HG03439 (cell line): ENCODE data around the gene FOXS1.
"Not testable (repeated sequence)": the region's sequence is repeated elsewhere in the genome, so short reads cannot be mapped to it uniquely, and the experiment has no call there.

Experiments used
- ATAC-seq: cut with Tn5 transposase; IDR thresholded peaks from one replicate; pipeline ENCODE4 v1.9.1; 2021; ENCODE audit warnings: mild to moderate bottlenecking, moderate library complexity; ENCODE audit not compliant: unreplicated experiment

The FOXS1 gene

DNA sequence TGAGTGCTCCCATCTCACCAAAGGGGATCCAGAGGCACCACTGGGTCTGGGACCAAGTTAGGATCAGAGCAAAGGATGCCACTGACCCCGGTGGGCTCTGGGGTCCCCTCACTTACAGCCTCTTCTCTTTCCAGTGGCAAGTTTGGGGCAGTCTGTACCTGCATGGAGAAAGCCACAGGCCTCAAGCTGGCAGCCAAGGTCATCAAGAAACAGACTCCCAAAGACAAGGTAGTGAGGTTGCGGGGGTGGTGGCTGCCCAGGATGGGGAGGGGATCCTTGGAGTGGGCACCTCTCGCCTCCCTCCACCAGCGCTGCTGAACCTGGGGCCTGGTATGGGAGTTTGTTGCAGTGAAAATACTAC, 21.3 kb downstream of the FOXS1 start:
- no peak for ATAC-seq

DNA sequence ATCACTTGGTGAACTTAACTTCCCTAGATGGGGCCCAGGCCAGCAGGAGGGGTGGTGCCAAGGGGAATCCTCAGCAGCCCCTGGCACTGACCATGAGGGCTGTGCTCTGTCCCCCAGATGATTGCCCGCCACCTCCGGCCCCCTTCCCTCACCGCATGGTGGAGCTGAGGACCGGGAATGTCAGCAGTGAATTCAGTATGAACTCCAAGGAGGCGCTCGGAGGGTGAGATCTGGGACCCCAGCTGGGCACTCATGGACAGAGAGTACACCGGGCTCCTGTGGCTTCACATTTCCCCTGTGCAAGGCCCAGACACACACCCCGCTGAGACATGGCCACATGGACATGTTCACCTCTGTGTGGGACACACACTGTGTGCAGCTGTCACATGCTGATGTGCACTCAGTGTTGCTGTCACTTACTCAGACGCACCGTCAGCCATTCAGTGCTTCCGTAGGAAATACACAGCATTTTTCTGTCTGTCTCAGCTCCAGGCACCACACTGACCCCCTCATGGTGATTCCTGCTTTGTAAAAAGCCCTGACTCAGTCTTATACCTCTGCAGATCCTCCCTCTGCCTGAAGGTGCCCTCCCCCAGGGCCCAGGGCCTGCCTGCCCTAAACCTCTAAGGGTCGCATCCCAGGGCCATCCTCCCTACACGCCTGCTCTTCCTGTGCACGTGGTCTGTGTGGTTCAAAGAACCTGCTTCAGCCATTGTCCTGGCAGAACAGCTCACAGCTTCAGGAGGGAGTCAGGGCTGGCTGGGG, 21.9 kb downstream of the FOXS1 start:
- ATAC-seq = no peak

DNA sequence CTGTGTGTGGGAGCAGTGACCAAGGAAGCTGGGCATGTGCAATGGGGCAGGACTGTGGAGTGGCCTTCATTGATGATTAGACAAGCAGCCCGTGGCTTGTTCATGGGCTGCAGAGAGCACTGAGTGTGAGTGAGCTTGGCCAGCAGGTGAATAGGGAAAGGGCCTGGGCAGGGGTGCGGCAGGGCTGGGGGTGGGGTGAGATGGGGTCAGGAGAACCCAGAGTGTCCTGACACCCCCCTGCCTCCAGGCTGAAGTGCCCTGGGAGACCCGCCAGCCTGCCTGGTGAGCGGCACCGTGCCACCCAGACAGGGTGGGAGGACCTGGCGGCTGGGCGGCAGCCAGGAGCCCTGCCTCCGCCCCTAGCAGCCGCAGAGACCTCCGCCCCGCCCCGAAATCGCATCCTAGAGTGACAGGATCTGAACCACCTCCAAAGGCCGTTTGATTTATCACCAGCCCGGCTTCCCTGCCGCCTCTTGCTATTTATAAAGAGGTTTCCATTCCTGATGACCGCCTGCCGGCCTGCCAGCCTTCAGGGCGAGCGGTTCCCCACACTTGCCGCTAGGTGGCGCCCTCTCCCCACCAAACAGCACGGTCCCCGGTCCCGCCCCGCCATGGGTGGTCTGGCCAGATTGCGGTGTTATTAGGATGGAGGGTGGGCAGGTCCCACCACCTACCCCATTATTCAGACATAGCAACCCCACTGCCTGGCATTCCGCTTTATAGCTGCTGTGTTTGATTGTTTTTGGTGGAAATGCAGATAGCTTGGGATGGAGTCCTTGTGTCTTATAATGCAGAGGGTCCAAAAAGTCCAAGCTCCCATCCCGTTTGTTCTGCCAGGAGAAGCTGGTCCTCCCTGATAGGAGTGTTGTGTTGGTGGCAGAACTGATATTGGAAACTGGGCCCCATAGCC, 22.7 kb downstream of the FOXS1 start:
- ATAC-seq = no peak

DNA sequence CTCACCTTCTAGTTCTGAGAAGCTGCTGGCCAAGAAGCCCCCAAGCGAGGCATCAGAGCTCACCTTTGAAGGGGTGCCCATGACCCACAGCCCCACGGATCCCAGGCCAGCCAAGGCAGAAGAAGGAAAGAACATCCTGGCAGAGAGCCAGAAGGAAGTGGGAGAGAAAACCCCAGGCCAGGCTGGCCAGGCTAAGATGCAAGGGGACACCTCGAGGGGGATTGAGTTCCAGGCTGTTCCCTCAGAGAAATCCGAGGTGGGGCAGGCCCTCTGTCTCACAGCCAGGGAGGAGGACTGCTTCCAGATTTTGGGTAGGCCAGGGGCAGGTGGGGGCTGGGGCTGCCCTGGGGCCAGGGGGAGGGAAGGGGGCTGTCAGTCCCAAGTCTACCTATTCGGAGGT, 24.0 kb downstream of the FOXS1 start:
- no peak for ATAC-seq

DNA sequence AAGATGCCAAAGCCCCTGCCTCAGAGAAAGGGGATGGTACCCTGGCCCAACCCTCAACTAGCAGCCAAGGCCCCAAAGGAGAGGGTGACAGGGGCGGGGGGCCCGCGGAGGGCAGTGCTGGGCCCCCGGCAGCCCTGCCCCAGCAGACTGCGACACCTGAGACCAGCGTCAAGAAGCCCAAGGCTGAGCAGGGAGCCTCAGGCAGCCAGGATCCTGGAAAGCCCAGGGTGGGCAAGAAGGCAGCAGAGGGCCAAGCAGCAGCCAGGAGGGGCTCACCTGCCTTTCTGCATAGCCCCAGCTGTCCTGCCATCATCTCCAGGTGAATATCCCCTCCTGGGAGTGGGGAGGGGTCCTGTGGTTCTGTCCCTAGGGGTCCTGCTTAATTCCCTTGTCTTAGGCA, 25.2 kb downstream of the FOXS1 start:
- ATAC-seq = no peak

DNA sequence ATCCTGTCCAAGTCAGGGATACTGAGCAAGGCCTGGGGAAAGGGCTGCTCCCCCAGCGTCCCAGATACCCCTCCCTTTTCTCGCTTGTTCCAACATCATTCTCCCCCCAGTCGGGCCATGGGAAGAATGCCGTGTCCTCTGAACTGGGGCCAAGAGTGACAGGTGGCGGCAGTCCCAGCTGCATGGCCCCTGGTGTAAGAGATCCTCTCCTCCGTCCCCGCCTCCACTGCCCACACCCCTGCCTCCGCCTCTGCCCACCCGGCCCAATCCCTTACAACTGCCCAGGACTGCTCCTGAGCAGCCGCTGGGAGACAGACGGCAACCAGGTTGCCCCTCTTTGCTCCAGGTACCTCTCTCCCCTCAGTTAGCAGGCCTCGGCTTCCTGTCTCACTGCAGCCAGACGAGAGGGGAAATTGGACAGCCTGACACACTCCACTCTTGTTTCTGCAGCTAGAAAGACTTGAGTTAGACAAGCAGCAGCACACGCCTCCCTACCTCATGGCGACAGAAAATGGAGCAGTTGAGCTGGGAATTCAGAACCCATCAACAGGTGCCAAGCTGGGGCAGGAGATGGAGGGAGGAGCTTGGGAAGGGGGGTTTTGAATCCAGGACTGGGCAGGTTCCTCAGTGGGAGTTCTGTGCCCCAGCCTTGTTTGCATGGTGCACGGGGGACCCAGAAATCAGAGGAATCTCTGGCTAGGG, 26.2 kb downstream of the FOXS1 start, which contains the start of gene MYLK2:
Gene MYLK2 (plus strand): TSS at position 274 of the 702 bp plus-strand sequence. CDS start 225 bp downstream, at position 499.
- ATAC-seq = no peak

DNA sequence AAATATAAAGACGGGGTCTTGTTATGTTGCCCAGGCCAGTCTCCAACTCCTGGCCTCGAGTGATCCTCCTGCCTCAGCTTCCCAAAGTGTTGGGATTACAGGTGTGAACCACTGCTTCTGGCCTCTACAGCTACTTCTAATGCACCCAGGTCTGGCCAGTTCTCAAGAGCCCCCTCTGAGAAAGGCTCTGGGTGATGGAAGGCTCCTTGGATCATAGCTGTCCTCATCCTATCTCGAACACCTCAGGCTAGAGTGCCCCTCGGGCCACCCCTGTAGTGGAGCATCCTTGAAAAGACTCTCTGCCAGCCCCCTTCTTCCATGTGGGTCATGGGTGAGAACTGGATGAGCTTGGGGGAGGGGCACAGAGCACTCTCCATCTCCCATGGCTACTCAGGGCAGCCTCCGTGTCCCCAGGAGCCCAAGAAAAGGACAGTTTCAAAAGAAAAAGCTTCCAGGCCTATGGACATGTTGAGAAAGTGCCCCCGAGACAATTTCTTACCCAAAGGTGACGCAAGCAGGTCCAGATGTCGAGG, 27.0 kb downstream of the FOXS1 start:
- ATAC-seq = no peak

DNA sequence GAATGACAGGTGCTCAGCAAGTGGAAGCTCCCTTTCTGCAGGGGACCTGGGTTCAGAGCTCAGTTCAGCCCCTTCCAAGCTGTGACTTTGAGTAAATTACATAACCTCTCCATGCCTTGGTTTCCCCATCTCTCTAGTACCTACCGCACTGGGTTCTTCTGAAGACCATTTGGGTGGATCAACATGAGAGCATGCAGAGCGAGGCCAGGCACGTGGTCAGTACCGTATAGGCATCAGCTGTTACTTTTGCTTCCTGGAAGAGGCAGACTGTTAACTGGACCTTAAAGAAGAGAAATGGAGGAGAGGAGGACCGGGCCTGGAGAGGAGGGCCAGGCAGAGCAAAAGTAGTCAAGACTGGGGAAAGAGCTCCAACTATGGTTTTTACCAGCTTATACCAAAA, 27.9 kb downstream of the FOXS1 start:
- no peak for ATAC-seq

DNA sequence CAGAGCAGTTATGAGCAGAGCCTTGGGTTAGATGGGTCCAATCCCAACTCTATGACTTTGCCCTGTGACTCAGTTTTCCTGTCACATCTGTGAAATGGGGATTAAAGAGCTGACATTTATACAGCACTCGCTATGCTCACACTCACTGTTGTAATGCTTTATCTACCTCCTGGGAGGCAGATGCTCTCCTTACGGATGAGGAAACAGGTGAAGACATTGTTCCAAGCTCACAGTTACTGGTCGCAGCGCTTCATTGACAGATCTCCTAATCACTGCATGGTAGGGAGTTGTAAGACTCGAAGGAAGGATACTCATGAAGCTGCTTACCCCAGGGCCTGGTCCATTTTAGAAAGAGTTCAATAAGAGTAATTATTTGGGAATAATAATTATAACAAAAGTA, 29.2 kb downstream of the FOXS1 start:
- ATAC-seq = no peak

DNA sequence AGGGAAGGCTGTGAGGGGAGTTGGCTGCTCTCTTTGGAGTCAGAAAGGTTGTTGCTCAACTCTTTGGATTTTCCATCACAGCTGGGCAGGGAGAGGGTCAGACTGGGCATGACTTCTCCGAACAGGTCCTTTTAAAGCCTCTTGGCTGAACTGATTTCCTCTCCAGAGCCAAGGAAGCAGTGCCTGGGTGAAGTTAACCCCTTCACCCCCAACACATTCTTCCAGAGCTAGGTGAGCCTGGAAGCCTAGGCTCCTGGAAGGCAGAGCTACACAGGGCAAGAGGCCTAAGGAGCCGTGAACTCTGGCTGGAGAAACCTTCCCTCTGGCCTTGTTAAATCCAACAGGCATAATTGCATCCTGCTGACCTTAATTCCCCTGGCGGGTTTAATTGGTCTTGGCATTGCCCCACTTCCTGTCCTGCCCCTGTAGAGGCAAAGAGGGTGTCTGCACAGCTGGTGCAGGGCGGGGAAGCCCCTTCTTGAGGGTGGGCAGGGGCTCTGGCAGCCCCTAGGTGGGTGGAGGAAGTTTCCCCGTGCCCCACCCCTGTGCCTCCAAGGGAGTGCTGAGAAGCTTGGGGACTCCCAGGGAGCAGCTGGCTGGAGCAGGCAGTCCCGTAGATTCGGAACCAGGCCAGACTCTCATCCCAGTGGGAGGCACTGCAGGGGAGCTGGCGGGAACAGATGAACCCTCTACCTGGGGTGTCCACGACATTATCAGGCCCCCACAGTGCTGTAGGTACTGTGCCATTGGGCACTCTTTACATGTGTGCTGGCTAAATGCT, 29.8 kb downstream of the FOXS1 start:
- no peak for ATAC-seq

DNA sequence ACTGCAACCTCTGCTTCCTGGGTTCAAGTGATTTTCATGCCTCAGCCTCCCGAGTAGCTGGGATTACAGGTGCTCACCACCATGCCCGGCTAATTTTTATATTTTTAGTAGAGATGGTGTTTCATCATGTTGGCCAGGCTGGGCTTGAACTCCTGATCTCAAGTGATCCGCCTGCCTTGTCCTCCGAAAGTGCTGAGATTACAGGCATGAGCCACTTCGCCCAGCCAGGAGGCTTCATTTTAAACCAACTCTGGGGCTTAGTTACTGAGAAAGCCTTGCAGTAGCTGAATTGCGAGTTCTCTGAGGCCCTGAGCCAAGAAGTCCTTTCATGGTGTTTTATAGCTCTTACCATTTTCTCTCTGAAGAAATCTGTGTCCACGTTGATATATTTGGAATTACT, 31.3 kb downstream of the FOXS1 start:
- ATAC-seq = not testable (repeated sequence)

DNA sequence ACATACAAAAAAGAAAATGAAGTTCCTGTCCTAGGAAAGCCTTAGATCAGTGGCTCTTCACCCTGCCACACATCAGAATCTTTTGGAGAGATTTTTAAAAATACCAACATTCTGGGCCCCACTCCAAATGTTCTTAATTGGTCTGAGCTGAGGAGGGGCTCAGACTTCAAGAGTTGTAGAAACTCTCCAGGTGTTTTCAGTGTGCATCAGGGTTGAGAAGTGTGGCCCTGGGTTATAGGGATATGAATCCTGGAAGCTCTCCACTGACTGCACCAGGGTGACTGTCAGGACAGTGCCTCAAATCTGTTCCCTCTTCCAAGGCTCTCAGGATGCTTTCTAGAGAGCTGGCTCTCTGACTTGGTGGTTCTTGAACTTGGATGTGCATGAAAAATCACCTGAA, 31.8 kb downstream of the FOXS1 start:
- no peak for ATAC-seq

DNA sequence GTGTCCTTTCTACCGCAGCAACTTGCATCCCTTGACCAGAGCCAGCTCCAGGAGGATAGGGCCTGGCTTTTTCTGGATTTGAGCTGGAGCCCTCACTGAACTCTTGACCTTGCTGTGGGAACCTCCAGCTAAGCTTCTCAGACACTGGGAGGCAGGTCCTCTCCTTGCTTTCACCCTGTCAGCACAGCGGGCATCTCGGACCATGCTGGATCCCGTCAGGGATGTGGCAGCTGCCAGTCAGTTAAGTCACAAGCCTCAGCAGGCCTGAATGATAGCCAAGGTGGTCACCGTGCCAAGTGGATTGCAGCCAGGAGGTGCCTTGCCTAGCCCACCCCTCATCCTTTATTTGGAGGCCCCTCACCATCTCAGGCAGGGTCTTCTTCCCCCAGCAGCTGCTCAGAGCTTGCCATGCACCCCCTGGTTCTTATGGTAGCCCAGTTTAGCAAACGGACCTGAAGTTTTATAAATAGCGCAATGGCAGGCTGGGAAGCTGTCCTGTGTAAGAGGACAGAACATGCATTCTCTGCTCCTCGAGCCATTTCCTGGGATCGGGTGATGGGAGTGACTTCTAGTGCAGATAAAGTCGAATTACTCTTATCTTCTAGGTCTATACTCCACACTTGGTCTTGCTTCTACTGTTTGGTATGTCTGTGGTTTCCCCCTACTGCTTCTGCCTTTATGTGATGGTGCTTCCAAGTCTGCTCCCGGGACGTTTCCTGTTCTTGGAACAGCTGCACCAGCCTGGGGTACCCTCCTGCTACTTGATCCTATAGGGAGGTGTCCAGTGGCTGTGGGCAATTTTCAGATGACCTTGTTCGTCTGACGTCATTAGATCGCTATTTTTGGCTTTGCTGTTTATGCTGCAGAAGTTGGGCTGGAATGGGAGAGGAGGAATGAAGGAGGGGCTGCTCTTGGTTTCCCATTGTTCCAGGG, 33.3 kb downstream of the FOXS1 start:
- no peak for ATAC-seq

DNA sequence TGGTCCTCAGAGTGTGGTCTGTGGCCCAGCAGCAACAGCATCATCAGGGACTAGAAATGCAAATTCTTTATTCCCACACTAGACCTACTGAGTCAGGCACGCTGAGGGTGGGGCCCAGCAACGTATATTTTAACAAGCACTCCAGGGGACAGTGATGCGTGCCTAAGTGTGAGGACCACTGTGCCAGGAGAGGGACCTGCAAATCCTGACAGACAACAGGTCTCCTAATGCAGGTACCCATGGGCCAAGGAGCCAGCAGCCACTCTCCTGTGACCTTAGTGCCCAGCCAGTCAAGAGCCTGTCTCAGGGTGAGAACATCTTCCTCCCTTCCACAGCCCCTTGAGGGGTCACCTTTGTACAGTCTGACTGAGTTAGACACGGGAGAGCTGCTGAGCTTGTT, 34.2 kb downstream of the FOXS1 start:
- no peak for ATAC-seq

DNA sequence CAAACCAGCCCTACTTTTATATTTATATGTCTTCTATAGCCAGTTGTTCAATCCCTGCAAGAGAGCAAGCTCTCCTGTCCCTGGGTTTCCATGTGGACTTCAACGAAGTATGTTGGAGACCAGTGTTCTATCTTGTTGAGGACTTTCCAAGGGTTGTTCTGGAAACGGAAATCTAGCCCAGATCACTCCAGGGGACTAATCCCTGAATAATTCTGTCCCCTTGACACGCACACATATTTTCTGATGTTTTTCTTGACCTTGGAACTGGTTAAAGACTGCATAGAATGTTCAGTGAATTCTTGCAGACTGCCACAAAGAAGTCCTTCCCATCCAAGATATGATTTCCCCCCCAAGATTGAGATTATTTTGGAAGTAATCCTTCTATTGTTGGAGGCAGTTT, 35.7 kb downstream of the FOXS1 start:
- ATAC-seq = no peak

DNA sequence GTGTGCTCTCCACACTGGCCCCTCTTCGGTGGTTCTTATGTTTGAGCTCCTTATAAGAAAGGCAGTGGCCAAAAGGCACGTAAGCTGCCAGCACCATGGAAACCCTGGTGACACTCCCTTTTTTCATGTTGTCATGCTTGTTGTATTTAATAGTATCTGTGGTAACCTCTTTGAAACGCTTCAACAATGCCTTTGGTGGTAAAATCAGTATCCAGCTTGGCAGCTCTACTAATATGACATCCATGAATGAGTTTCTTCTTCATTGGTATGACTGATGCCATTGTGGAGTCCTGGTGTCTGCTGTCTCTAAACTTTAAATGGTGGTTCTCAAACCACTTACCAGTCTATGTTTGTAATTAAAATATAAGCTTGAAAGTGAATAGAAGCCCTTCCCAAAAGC, 36.9 kb downstream of the FOXS1 start:
- ATAC-seq = no peak

DNA sequence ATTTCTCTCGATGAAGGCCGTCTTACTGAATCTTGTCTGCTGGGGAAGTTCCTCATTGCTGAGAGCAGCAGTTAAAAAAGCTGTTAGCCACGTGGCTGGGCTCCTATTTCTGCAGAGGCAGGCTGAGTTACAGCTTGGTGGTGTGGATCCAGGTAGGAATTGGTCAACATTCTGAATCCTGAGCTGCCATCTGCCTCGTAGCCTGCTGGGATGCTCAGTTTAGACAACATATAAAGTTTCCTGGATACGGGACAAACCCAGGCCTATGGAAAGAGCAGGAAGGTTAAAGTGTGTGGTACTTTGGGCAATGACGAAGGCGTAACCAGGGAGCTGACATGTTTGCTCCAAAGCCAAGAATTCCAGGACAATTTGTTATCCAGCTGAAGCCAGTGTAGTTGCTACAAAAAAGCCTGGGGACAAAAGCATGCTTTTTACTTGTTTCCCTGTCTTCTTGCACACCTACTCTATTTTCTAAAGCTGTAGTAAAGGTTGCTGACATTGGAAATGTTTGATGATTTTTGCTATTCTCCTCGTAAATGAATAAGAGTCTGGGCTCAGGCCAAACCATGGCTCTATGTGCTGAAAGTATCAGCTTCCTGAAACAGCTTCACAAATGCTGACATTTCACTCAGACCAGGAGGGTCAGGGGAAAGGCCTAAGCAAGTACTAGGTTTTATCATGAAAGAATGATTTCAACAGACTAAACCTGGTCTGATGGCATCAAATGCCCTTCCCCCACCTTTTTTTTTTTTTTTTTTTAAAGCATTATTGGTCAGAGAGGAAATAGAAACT, 38.6 kb downstream of the FOXS1 start:
- no peak for ATAC-seq

DNA sequence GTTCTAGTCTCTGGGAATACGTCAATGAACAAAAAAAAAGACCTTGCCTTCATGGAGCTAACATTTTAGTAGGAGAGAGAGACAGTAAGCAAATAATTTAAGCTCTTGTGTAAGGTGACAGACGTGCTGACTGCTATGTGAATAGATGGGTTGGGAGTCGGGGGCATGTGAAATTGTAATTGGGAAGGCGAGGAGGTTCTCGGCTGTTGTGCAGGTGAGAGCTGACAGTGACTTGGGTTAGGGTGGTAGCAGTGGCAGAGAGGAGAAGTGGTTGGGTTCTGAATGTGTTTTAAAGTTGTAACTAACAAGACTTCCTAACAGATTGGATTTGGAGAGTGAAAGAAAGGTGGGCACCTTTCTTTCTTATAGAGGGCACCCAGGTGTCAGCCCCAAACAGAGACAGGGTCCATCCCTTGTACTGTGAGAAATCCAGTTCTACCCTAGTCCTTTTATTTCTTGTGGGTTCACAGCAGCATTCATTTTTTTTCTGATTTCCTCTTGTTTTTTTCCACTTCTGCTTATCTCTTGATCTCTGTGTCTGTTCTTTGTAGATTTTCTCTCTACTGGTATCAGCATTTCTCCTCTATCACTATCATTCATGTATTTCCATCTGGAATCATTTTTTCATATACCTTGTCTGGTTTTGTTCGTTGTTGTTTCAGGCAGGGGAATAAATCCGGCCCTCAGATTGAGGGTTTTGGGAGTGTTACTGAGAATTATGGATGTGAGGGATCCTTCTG, 41.7 kb downstream of the FOXS1 start:
- ATAC-seq = no peak
